BJ (cell line): Measurements from ENCODE around the gene ZNF423. TPM values are rescaled to one million over a fixed set of nuclear protein-coding genes. Genes with fewer than 3 reads are reported as not detected.

Source experiments
- CTCF ChIA-PET: fragments of 350-600 bp; formaldehyde crosslinking; extraction: SDS; loops from one replicate; lab custom pipeline; 2021; ENCODE audit warnings: antibody characterized with exemption, inconsistent platforms; lab: Yijun Ruan, JAX
- POLR2A ChIA-PET: fragments of 300-600 bp; sonication (Branson Sonifier 250); formaldehyde crosslinking; extraction: SDS; loops from one replicate; lab custom pipeline; 2021; ENCODE audit warnings: antibody characterized with exemption; lab: Charles Lee
- DNase-seq: peaks from one replicate; pipeline ENCODE4 v3.0.0-alpha.2; 2011; ENCODE audit warnings: low read depth
- H3K27me3 ChIP-seq: 2 replicates; pipeline ENCODE4 v1.6.0; 2011; ENCODE audit warnings: low read length; ENCODE audit not compliant: control insufficient read depth, insufficient read depth
- H3K36me3 ChIP-seq: 2 replicates; pipeline ENCODE4 v1.5.1; 2011; ENCODE audit warnings: low read length; ENCODE audit not compliant: control insufficient read depth, insufficient read depth
- H3K4me3 ChIP-seq: 2 replicates; pipeline ENCODE4 v1.5.1; 2011; ENCODE audit warnings: low read depth, mild to moderate bottlenecking, control low read depth, low read length
- CTCF ChIP-seq: IDR thresholded peaks from 2 replicates; pipeline ENCODE4 v1.5.1; 2011; ENCODE audit warnings: low read depth, mild to moderate bottlenecking, control low read depth, inconsistent platforms, low read length, moderate library complexity; ENCODE audit not compliant: insufficient read depth
- polyA plus RNA-seq: library from polyadenylated mRNA; depleted of rRNA; stranded (reverse); fragments of >200 nt; gene quantifications from 2 replicates; pipeline ENCODE4 v1.2.3, GENCODE V29; 2011

ZNF423 gene
- polyA plus RNA-seq, 1 experiment = 0.22 TPM

DNA sequence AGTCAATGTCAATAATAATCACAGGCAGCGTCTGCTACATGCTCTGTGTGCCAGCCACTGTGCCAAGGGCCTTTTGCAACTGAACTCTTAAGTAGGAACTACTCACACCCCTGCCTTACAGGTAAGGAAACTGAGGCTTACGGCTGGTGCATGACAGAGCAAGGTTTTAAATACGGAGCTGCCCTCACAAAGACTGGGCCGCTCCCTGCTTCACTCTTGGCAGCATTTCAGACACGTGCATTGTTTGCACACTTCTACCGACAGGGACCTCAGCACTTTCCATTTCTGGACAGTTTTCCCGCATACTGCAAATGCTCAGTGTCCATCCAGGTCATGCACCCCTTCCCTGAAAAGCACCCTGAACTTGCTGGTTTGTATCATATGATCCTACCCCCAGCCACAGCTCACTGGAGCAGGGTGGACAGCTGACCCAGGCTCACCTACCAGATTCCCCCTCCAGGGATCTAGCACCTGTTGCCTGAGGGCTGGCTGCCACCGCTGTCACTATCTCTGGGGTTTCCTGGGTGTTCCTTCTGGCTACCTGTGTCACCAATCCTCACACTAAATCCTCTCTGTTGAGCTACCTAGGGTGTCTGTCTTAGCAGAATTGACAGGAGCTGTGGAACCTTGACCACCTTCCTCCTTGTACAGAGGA, 339.4 kb downstream of the ZNF423 start:
- no peak for TF ChIP-seq CTCF
- CTCF ChIA-PET = no interaction called here
- POLR2A ChIA-PET = no interaction called here
- no peak for DNase-seq
- H3K4me3 ChIP-seq = no peak overlapping the region
- no peaks in the 10 kb centered on the region for H3K27me3 ChIP-seq
- H3K36me3 ChIP-seq = no peaks in the 10 kb centered on the region

GRCh38 chr16:49515861-49516260, 340.1 kb downstream of the ZNF423 start:
- Histone ChIP-seq H3K36me3 (no peaks in the 10 kb centered on the region), H3K27me3 (no peaks in the 10 kb centered on the region), H3K4me3 (no peak overlapping the region)
- no peak for TF ChIP-seq CTCF
- ChIA-PET POLR2A (no interaction called here), CTCF (no interaction called here)
- DNase-seq = no peak

GRCh38 chr16:49515016-49515565, 340.8 kb downstream of the ZNF423 start:
- Histone ChIP-seq H3K36me3 (no peaks in the 10 kb centered on the region), H3K4me3 (no peak overlapping the region), H3K27me3 (no peaks in the 10 kb centered on the region)
- no peak for TF ChIP-seq CTCF
- ChIA-PET POLR2A (no interaction called here), CTCF (no interaction called here)
- DNase-seq = no peak

- H3K27me3 ChIP-seq = no peaks in the 10 kb centered on the region
- CTCF ChIA-PET = no interaction called here
- no peak for DNase-seq
- POLR2A ChIA-PET = no interaction called here
- H3K36me3 ChIP-seq = no peaks in the 10 kb centered on the region
- no peak for TF ChIP-seq CTCF
- no peak overlapping the region for H3K4me3 ChIP-seq
Measured at GRCh38 chr16:49514073-49514980, 341.6 kb downstream of the ZNF423 start.

GRCh38 chr16:49513040-49513439, 342.9 kb downstream of the ZNF423 start:
- ChIA-PET CTCF (no interaction called here), POLR2A (no interaction called here)

More at GRCh38 chr16:49513040-49513439, 342.9 kb downstream of the ZNF423 start:
- Histone ChIP-seq H3K36me3 (no peaks in the 10 kb centered on the region), H3K4me3 (no peak overlapping the region), H3K27me3 (no peaks in the 10 kb centered on the region)
- DNase-seq = no peak
- no peak for TF ChIP-seq CTCF
